ENCODE measurements around the gene BGN. TPM values are rescaled to one million over a fixed set of nuclear protein-coding genes. Genes with fewer than 3 reads are reported as not detected.
A peak's percentile ranks its signal among the peaks of the same experiment; 100 is the strongest.

The BGN gene
- total and polyA plus RNA-seq, 12 donors: 38.7 to 202 (median 68.0) TPM

- ATAC-seq: peak in 1 of 8 donors; percentile 7
- no peak overlapping the region for H3K4me3 ChIP-seq
- H3K4me1 ChIP-seq: no peaks in the 10 kb centered on the region
- no peak for TF ChIP-seq CTCF (IDR thresholded peaks at IDR 0.05)
- WGBS, 2 donors: 74 to 83% methylated on average over 4 to 6 of the region's 6 CpGs
- no peak overlapping the region for H3K27ac ChIP-seq
- H3K27me3 ChIP-seq: peaks cover 0 to 70% (median 16%) of the 10 kb centered on the region in 7 donors
- no peak for DNase-seq
- H3K9me3 ChIP-seq: no peaks in the 10 kb centered on the region
- no peaks in the 10 kb centered on the region for H3K36me3 ChIP-seq
- intact Hi-C loops (cut with DNase I): no loop called here
Measured at GRCh38 chrX:153525451-153525850, 30.7 kb downstream of the BGN start.

- Histone ChIP-seq H3K36me3 (no peaks in the 10 kb centered on the region), H3K4me1 (no peaks in the 10 kb centered on the region), H3K27me3 (peaks cover 0 to 67% (median 13%) of the 10 kb centered on the region in 7 donors), H3K27ac (no peak overlapping the region), H3K9me3 (no peaks in the 10 kb centered on the region), H3K4me3 (no peak overlapping the region)
- no peak for DNase-seq
- intact Hi-C loops (cut with DNase I): no loop called here
- 58 to 61% methylated on average over 5 to 7 of the region's 7 CpGs for WGBS, 2 donors
- ATAC-seq: no peak
- no peak for TF ChIP-seq CTCF (IDR thresholded peaks at IDR 0.05)
Measured at GRCh38 chrX:153526042-153526441, 31.3 kb downstream of the BGN start.

GRCh38 chrX:153526801-153527200 is 32.0 kb downstream of the BGN start:
- DNase-seq (no peak), ATAC-seq (no peak)
- no peaks in the 10 kb centered on the region for H3K4me1 ChIP-seq
- no peak for TF ChIP-seq CTCF (IDR thresholded peaks at IDR 0.05)
- no peak overlapping the region for H3K27ac ChIP-seq
- intact Hi-C loops (cut with DNase I): no loop called here
- no peaks in the 10 kb centered on the region for H3K9me3 ChIP-seq
- H3K27me3 ChIP-seq: peaks cover 0 to 61% (median 10%) of the 10 kb centered on the region in 7 donors
- 62 to 63% methylated on average over 10 of the region's 10 CpGs for WGBS, 2 donors
- H3K36me3 ChIP-seq: no peaks in the 10 kb centered on the region
- no peak overlapping the region for H3K4me3 ChIP-seq

GRCh38 chrX:153527208-153527607 is 32.4 kb downstream of the BGN start:
- no peaks in the 10 kb centered on the region for H3K4me1 ChIP-seq
- ATAC-seq (no peak), DNase-seq (no peak)
- WGBS, 2 donors: 73 to 81% methylated on average over 14 to 15 of the region's 15 CpGs
- no peaks in the 10 kb centered on the region for H3K36me3 ChIP-seq
- H3K4me3 ChIP-seq: no peak overlapping the region
- H3K9me3 ChIP-seq: no peaks in the 10 kb centered on the region
- intact Hi-C loops (cut with DNase I): no loop called here
- H3K27me3 ChIP-seq: peaks cover 0 to 61% (median 10%) of the 10 kb centered on the region in 7 donors
- no peak for TF ChIP-seq CTCF (IDR thresholded peaks at IDR 0.05)
- H3K27ac ChIP-seq: no peak overlapping the region
